Loucy (cell line): ENCODE results near the gene SLC25A26.

Source experiments
- H2AFZ ChIP-seq: fragments of 200-600 bp; sonication (generic); 2 replicates; pipeline ENCODE4 v1.6.0; 2016; ENCODE audit warnings: antibody characterized with exemption, mild to moderate bottlenecking, low read length, moderate library complexity
- H3F3A ChIP-seq: fragments of 200-600 bp; 2 replicates; pipeline ENCODE4 v1.6.0; 2016; ENCODE audit warnings: antibody characterized with exemption, low read depth, mild to moderate bottlenecking
- H3K27me3 ChIP-seq: fragments of 200-600 bp; sonication (generic); 2 replicates; pipeline ENCODE4 v1.6.1; 2014; ENCODE audit warnings: low read length, mild to moderate bottlenecking; ENCODE audit not compliant: insufficient read depth, poor library complexity, severe bottlenecking
- H3K36me3 ChIP-seq: fragments of 200-600 bp; sonication (generic); 2 replicates; pipeline ENCODE4 v1.6.1; 2016; ENCODE audit warnings: low read length; ENCODE audit not compliant: insufficient read depth
- H3K4me1 ChIP-seq: fragments of 200-600 bp; sonication (generic); 2 replicates; pipeline ENCODE4 v1.5.1; 2014; ENCODE audit warnings: low read length, mild to moderate bottlenecking; ENCODE audit not compliant: insufficient read depth, poor library complexity, severe bottlenecking
- H3K4me2 ChIP-seq: fragments of 200-600 bp; sonication (generic); 2 replicates; pipeline ENCODE4 v1.6.0; 2014; ENCODE audit warnings: antibody characterized with exemption, low read length, low read depth, mild to moderate bottlenecking; ENCODE audit not compliant: poor library complexity, severe bottlenecking
- H3K4me3 ChIP-seq: fragments of 200-600 bp; sonication (generic); 2 replicates; pipeline ENCODE4 v1.5.1; 2014; ENCODE audit warnings: low read length, mild to moderate bottlenecking, mixed read lengths; ENCODE audit not compliant: poor library complexity, severe bottlenecking
- H3K79me2 ChIP-seq: fragments of 200-600 bp; sonication (generic); 2 replicates; pipeline ENCODE4 v1.6.1; 2014; ENCODE audit warnings: low read length; ENCODE audit not compliant: insufficient read depth
- H3K9ac ChIP-seq: fragments of 200-600 bp; sonication (generic); 2 replicates; pipeline ENCODE4 v1.6.0; 2014; ENCODE audit warnings: mild to moderate bottlenecking, low read depth, low read length, moderate library complexity; ENCODE audit not compliant: poor library complexity, severe bottlenecking
- H3K9me2 ChIP-seq: fragments of 200-600 bp; sonication (generic); replicated peaks from 2 replicates; pipeline ENCODE4 v1.6.1; 2016; ENCODE audit warnings: low read depth, low read length, mixed read lengths
- H3K9me3 ChIP-seq: fragments of 200-600 bp; sonication (generic); 2 replicates; pipeline ENCODE4 v1.6.1; 2014; ENCODE audit warnings: mild to moderate bottlenecking, antibody characterized with exemption, low read length, low read depth; ENCODE audit not compliant: insufficient read depth
- H4K20me1 ChIP-seq: fragments of 200-600 bp; sonication (generic); 2 replicates; pipeline ENCODE4 v1.6.0; 2014; ENCODE audit warnings: antibody characterized with exemption, low read length, mild to moderate bottlenecking; ENCODE audit not compliant: insufficient read depth, poor library complexity, severe bottlenecking
- CTCF ChIP-seq: fragments of 200-600 bp; sonication (generic); conservative IDR thresholded peaks from 2 replicates; pipeline ENCODE4 v1.5.1; 2014; ENCODE audit warnings: mild to moderate bottlenecking, antibody characterized with exemption, low read length
- EZH2phosphoT487 ChIP-seq: fragments of 200-600 bp; IDR thresholded peaks from 2 replicates; pipeline ENCODE4 v1.6.1; 2018; ENCODE audit warnings: antibody characterized with exemption, mild to moderate bottlenecking, moderate library complexity, borderline replicate concordance

Gene SLC25A26

DNA sequence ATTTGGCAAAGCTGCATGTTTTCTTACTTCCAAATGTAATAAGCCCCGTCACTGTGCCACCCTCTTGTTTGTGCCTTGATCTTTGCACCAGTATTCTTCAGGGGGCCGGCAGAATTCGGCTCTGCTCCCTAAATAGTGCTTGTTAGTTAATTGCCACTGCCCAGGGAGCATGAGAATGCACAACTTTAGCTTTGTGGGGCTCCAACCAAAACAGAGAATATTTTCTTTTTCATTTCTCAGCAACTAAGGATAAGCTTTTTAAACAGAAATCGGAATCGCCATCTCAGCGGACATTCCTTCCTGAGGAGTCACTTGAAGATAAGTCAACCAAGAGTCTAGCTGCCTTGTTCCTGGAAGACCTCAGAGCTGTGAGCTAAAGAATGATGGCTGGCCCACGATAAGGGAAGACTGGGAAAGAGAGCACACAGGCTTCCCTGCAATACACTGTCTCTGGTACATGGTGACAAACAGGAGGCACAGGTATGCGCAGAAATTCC is 174.0 kb downstream of the SLC25A26 start:
- peak overlapping the region; percentile 72 for H3K4me3 ChIP-seq
- H2AFZ ChIP-seq, result no peak overlapping the region
- peaks cover 30% of the 10 kb centered on the region for H3K79me2 ChIP-seq
- H3K27me3 ChIP-seq, result no peaks in the 10 kb centered on the region
- peak overlapping the region; percentile 87 for H3K4me2 ChIP-seq
- H4K20me1 ChIP-seq, result no peaks in the 10 kb centered on the region
- no peaks in the 10 kb centered on the region for H3K9me3 ChIP-seq
- peaks cover 25% of the 10 kb centered on the region for H3F3A ChIP-seq
- peak overlapping the region; percentile 51 for H3K9ac ChIP-seq
- H3K9me2 ChIP-seq, result no peaks in the 10 kb centered on the region
- H3K36me3 ChIP-seq, result peaks cover 69% of the 10 kb centered on the region; the same call in 1 of the 2 replicates
- TF ChIP-seq CTCF (no peak), EZH2phosphoT487 (no peak)
- H3K4me1 ChIP-seq, result peaks cover 49% of the 10 kb centered on the region

GRCh38 chr3:66395635-66396034 is 174.8 kb downstream of the SLC25A26 start:
- TF ChIP-seq CTCF (no peak), EZH2phosphoT487 (no peak)
- no peaks in the 10 kb centered on the region for H3K9me2 ChIP-seq
- H3K4me2 ChIP-seq, result no peak overlapping the region
- no peak overlapping the region for H3K4me3 ChIP-seq
- peaks cover 47% of the 10 kb centered on the region for H3K4me1 ChIP-seq
- H3K79me2 ChIP-seq, result peaks cover 29% of the 10 kb centered on the region
- no peak overlapping the region for H3K9ac ChIP-seq
- H3K36me3 ChIP-seq, result peaks cover 71% of the 10 kb centered on the region; the same call in 1 of the 2 replicates
- H2AFZ ChIP-seq, result no peak overlapping the region
- H3K27me3 ChIP-seq, result no peaks in the 10 kb centered on the region
- peaks cover 25% of the 10 kb centered on the region for H3F3A ChIP-seq
- no peaks in the 10 kb centered on the region for H3K9me3 ChIP-seq
- H4K20me1 ChIP-seq, result no peaks in the 10 kb centered on the region

- Histone ChIP-seq H3K9me2 (no peaks in the 10 kb centered on the region), H3K79me2 (peaks cover 22% of the 10 kb centered on the region), H3K4me3 (no peak overlapping the region), H3K36me3 (peaks cover 65% of the 10 kb centered on the region; the same call in 1 of the 2 replicates), H3K4me2 (no peak overlapping the region), H4K20me1 (no peaks in the 10 kb centered on the region), H3K9ac (no peak overlapping the region), H3K9me3 (no peaks in the 10 kb centered on the region), H3K27me3 (no peaks in the 10 kb centered on the region), H3F3A (peaks cover 25% of the 10 kb centered on the region), H2AFZ (no peak overlapping the region), H3K4me1 (peaks cover 47% of the 10 kb centered on the region)
- no peak for TF ChIP-seq CTCF
- TF ChIP-seq EZH2phosphoT487, result no peak
Observed at GRCh38 chr3:66396161-66396760, 175.5 kb downstream of the SLC25A26 start.
